Kidney epithelial cell (primary cell): ENCODE measurements around the gene MEGF6. TPM values are rescaled to one million over a fixed set of nuclear protein-coding genes. Genes with fewer than 3 reads are reported as not detected.

ENCODE experiments used
- DNase-seq: peaks from one replicate; pipeline ENCODE4 v3.0.0-alpha.2; 2010; ENCODE audit warnings: low read depth
- H3K27me3 ChIP-seq: 2 replicates; pipeline ENCODE4 v1.6.0; 2011; ENCODE audit warnings: low read length; ENCODE audit not compliant: control insufficient read depth, insufficient read depth
- H3K36me3 ChIP-seq: 2 replicates; pipeline ENCODE4 v1.5.1; 2011; ENCODE audit warnings: low read length; ENCODE audit not compliant: control insufficient read depth, insufficient read depth
- H3K4me3 ChIP-seq: 2 replicates; pipeline ENCODE4 v1.5.1; 2011; ENCODE audit warnings: low read depth, mild to moderate bottlenecking, control low read depth, low read length
- total RNA-seq: library from RNA; depleted of rRNA; stranded (reverse); fragments of >200 nt; gene quantifications from 2 replicates; pipeline ENCODE4 v1.2.3, GENCODE V29; 2015
- TF ChIP-seq, protein P1 (sequence below): IDR thresholded peaks from 2 replicates; pipeline ENCODE4 v1.5.1; 2011; ENCODE audit warnings: mild to moderate bottlenecking, moderate library complexity, low read length, control low read depth, inconsistent platforms; ENCODE audit not compliant: insufficient read depth, poor library complexity, severe bottlenecking

MEGF6 gene
- total RNA-seq, 1 donor from 2014 or later: 13.1 TPM

DNA sequence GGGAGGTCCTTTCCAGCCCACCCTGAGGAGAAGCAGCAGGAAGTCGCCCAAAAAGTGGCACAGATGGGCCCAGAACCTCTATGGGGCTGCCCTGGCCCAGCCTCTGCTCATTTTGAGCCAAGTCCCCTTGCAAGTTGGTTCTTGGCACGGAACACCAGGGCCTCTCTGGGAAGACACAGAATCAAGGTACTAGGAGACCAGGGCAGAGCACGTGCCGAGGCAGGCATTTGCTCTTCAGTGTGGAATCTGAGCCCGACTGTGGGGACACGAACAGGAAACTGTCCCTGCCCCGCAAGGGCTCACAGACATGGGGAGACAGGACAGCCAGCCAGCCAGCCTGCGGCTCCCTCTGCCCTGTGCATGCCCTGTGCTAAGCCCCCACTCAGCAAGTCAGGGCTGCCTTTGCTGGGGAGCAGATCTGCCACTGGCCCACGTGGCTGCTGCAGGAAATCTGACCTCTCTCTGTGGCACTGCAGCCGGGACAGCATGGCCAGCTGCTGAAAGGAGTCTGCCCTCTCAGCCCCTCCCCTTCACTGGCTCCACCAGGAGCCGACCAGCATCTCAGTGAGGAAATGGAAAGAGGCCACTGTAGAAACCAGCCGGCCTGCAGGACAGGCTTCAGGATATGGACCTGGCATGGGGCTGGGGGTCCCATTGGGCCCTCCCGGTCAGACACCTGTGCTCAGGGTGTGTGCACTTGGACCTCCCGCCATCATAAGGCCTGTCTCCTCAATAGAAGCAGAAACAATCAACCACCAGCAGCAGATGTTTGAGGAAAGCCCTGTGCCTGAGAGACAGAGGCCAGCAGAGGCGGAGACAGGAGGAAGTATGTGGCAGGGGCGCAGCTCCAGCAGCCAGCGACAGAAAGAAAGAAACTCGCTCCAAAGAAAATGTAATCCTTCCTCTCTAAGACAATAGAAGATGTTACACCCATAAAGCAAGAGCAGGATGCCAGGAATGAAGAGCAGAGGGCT lies 153.1 kb downstream of the MEGF6 start:
- TF ChIP-seq, protein P1, sequence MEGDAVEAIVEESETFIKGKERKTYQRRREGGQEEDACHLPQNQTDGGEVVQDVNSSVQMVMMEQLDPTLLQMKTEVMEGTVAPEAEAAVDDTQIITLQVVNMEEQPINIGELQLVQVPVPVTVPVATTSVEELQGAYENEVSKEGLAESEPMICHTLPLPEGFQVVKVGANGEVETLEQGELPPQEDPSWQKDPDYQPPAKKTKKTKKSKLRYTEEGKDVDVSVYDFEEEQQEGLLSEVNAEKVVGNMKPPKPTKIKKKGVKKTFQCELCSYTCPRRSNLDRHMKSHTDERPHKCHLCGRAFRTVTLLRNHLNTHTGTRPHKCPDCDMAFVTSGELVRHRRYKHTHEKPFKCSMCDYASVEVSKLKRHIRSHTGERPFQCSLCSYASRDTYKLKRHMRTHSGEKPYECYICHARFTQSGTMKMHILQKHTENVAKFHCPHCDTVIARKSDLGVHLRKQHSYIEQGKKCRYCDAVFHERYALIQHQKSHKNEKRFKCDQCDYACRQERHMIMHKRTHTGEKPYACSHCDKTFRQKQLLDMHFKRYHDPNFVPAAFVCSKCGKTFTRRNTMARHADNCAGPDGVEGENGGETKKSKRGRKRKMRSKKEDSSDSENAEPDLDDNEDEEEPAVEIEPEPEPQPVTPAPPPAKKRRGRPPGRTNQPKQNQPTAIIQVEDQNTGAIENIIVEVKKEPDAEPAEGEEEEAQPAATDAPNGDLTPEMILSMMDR: no peak
- Histone ChIP-seq H3K27me3 (no peaks in the 10 kb centered on the region), H3K36me3 (no peaks in the 10 kb centered on the region), H3K4me3 (no peak overlapping the region)
- no peak for DNase-seq

DNA sequence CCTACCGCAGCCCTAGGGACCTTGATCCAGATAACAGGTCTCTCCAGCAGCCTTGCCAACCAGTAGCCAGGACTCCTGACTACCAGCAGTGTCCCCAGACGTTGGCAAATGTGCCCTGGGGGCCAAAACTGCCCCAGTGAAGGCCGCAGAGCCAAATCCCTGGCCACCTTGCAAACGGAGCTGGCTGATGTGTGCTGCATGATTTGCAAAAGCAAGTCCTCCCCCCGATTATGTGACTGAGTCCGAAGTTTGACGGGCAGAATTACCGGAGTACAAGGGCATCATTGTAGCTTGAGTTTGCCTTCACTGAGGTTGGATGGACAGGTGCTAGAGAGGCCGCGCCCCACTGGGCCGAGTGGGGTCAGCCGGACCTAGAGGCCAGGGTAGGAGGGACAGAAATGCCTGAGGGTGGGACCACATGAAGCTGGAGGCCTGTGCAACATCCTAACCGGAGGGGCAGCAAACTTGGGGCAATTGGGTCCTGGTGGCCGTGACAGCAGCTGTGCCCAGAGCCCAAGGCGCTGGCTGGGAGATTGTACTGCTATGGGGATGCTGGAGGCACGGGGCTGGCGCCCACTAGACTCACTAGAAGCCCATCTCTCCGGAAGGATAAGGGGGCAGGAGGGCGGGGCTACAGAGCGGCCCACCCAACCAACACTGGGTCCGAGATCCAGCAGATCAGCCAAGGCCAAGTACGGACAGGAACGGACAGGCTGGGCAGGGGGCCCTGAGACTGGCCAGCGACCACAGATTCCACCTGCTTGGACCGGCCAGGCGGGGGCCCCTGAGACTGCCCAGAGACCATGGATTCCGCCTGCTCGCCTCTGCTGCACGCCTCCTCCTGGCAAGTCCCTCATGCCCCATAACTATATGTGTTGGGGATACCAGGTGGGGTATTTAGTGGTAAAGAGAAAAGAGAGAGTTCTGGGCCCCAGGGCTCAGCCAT lies 154.1 kb downstream of the MEGF6 start:
- Histone ChIP-seq H3K27me3 (peaks cover under 1% of the 10 kb centered on the region), H3K4me3 (no peak overlapping the region)

GRCh38 chr1:3456449-3456963 lies 154.8 kb downstream of the MEGF6 start:
- H3K4me3 ChIP-seq: no peak overlapping the region

More for the DNA sequence above, 154.1 kb downstream of the MEGF6 start:
- TF ChIP-seq, protein P1: no peak
- H3K36me3 ChIP-seq: no peaks in the 10 kb centered on the region
- DNase-seq: no peak

GRCh38 chr1:3455670-3456448 lies 155.4 kb downstream of the MEGF6 start:
- TF ChIP-seq, protein P1: no peak
- DNase-seq: no peak
- H3K36me3 ChIP-seq: no peaks in the 10 kb centered on the region
- H3K4me3 ChIP-seq: no peak overlapping the region
- H3K27me3 ChIP-seq: peaks cover 6% of the 10 kb centered on the region

More at GRCh38 chr1:3456449-3456963, 154.8 kb downstream of the MEGF6 start:
- Histone ChIP-seq H3K27me3 (peaks cover 3% of the 10 kb centered on the region), H3K36me3 (no peaks in the 10 kb centered on the region)
- no peak for DNase-seq
- TF ChIP-seq, protein P1: no peak

GRCh38 chr1:3454811-3455618 lies 156.3 kb downstream of the MEGF6 start:
- peak overlapping the region; percentile 60 for H3K4me3 ChIP-seq
- no peaks in the 10 kb centered on the region for H3K36me3 ChIP-seq
- DNase-seq: no peak
- TF ChIP-seq, protein P1: no peak
- peaks cover 7% of the 10 kb centered on the region for H3K27me3 ChIP-seq
